Right lung (tissue), 5 donors: Measurements from ENCODE around the gene AADACL3. TPM values are rescaled to one million over a fixed set of nuclear protein-coding genes. Genes with fewer than 3 reads are reported as not detected.

Source experiments
- DNase-seq, 2 donors: peaks; one replicate each; pipeline ENCODE4 v3.0.0-alpha.2; 2013
- polyA plus RNA-seq, 5 donors: library from polyadenylated mRNA; unstranded; fragments of 120-200 nt; gene quantifications; one replicate each; pipeline versions ENCODE4 v1.2.1 to v1.2.3, GENCODE V29; 2013; ENCODE audit warnings: inconsistent platforms in 1 of 5, low replicate concordance in 1 of 5; ENCODE audit not compliant: insufficient read length in 5 of 5, insufficient read depth in 1 of 5

AADACL3 gene
- polyA plus RNA-seq, 5 donors: not detected

DNA sequence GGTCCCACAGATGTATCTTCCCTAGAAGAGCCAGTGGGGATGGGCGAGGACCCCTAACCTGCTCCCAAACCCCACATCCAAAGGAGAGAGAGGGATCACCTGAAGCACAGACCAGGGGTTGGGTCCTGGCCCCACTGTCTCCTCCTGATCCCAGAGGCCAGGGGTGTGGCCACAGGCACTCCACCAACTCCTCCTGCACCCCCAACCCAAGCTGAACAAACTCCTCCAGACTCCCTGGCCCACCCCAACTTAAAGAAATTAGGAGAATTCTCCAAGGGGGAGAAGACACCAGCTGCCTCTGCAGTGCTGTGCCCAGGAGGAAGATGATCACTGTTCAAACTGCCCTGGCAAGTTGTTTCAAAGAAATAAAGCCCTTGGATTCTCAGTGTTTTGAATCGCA, 53.1 kb downstream of the AADACL3 start:
- DNase-seq: no peak

DNA sequence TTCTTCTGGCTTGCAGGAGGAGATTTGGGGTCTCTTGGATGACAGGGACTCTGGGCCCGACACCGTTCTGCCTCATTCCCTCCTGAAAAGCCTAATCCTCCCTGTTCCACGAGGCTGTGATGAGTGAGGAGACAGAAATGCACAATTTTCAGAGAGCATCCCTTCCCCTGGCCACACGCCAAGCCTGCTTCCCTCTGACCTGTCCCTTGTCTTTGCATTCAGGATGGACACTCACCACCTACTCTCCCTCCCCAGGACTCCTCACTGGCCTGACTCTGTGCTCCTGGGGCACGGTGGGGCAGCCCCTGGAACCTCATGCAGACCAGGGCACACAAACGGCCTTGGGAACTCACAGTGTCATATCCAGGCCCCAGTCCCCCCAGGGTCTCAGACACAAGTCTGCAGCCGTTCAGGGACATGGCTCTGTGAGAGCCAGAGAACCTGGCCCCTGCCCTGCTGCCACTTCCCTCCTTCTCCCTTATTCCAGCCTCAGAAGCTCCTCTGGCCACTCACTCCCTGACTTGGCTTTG, 54.1 kb downstream of the AADACL3 start:
- no peak for DNase-seq

DNA sequence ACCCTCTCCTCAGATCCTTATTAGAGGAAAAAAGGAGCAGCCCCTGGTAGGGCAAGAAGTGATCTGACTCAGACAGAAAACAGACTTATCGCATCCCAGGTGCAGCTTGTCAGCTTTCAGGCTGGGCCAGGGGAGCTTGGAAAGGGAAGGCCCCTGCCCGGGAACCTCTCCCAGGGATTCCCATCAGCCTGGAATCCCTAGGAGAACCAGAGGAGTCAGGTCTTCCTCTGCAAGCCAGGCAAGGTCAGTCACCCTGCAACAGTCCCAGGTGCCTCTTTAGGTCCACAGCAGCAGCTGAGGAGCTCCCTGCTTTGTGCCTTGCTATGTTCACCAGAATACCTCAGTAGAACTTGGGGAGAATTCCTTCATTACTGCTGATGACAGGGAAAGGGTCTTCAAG, 54.7 kb downstream of the AADACL3 start:
- DNase-seq: no peak

DNA sequence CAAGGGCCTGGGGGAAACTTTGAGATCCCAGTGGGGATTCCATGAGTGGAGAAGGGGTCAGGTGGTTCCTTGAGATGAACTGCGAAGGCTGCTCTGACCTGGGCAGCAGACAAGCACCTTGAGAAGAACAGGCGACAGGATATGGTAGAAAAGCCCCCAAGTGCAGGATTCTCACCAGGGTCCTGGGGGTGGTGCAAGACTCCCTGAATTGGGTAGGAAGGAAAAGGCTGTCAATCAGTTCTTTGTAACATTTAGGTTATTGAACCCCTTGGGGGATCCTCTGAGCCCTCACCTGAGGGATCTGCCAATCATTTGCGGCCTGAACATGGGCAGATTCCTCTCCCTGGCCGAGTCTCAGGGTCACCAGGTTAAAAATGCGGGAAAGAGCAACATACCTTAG, 55.3 kb downstream of the AADACL3 start:
- DNase-seq: no peak

DNA sequence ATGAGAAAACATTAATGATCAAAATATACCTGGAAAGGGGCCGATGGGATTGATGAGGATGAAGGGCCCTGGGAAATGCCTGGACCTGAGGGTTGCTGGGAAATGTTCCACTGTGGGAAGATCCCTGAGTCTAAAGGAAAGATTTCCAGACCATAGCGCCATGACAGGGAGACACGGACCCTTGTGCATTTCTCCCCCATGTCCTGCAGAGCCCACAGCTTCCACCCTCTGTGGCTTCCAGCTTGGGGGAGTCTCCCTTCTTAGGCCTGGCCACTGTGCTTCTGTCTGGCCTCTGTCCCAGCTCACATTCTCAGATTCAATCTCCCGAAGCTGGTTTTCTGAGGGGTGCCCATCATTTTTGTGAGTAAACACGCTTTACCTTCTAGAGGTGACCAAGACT, 56.6 kb downstream of the AADACL3 start:
- DNase-seq: no peak

GRCh38 chr1:12773438-12773837, 57.5 kb downstream of the AADACL3 start, which contains the start of gene PRAMEF12:
PRAMEF12 (plus strand) TSS chr1:12773738; CDS start chr1:12774868, 1,130 bp downstream.
- no peak for DNase-seq

DNA sequence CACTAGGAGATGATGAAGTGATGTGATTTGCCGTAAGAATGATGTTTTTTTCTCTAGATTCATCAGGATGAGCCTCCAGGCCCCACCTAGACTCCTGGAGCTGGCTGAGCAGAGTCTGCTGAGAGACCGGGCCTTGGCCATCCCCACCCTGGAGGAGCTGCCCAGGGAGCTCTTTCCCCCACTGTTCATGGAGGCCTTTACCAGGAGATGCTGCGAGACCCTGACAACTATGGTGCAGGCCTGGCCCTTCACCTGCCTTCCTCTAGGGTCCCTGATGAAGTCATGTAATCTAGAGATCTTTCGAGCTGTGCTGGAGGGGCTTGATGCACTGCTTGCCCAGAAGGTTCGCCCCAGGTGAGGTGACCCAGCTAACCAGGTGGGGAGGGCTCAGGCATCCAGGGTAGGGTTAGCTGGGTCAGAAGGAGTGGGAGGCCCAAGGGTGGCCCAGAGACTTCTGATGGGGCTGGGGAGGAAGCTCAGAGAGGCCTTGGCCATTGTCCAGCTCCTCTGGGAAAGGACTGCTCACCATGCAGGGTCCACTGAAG, 59.0 kb downstream of the AADACL3 start:
- DNase-seq: no peak

DNA sequence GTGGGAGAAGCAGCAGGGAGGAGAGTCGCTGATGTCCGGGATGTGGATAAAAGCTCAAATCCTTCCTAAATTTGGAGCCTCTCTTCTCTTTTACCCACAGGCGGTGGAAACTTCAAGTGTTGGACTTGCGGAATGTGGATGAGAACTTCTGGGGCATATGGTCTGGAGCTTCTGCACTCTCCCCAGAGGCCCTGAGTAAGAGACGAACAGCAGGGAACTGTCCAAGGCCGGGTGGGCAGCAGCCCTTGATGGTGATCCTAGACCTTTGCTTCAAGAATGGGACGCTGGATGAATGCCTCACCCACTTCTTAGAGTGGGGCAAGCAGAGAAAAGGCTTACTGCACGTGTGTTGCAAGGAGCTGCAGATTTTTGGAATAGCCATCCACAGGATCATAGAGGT, 59.5 kb downstream of the AADACL3 start:
- DNase-seq: no peak

GRCh38 chr1:12776801-12777557, 61.1 kb downstream of the AADACL3 start:
- DNase-seq: no peak

Other genes with a start within 250 kb of the AADACL3 start
- gene DHRS3, start 97.9 kb upstream of the AADACL3 start, polyA plus RNA-seq: 10 to 100 TPM; 31.0 to 49.4 (median 43.0) TPM
- under 1 TPM in 2 of 5 donors, not detected in 3; 0.09 to 0.15 TPM for gene AADACL4, start 72.0 kb upstream of the AADACL3 start, polyA plus RNA-seq
- gene CFAP107, start 30.1 kb downstream of the AADACL3 start, polyA plus RNA-seq: 1 to 10 TPM in 4 of 5 donors, under 1 TPM in 1; 0.26 to 3.0 (median 1.7) TPM
- gene PRAMEF12, start 57.6 kb downstream of the AADACL3 start, polyA plus RNA-seq: not detected
- gene PRAMEF1, start 75.3 kb downstream of the AADACL3 start, polyA plus RNA-seq: not detected
- gene PRAMEF11, start 115.3 kb downstream of the AADACL3 start, polyA plus RNA-seq: not detected
- gene HNRNPCL1, start 132.6 kb downstream of the AADACL3 start, polyA plus RNA-seq: under 1 TPM in 3 of 5 donors, not detected in 2; 0.15 to 0.28 (median 0.23) TPM
- gene PRAMEF2, start 141.0 kb downstream of the AADACL3 start, polyA plus RNA-seq: not detected
- gene PRAMEF4, start 170.1 kb downstream of the AADACL3 start, polyA plus RNA-seq: not detected
- not detected for gene PRAMEF10, start 182.2 kb downstream of the AADACL3 start, polyA plus RNA-seq
- not detected for gene PRAMEF7, start 200.5 kb downstream of the AADACL3 start, polyA plus RNA-seq
- gene PRAMEF6, start 231.5 kb downstream of the AADACL3 start, polyA plus RNA-seq: not detected